OCI-LY1 (cell line): Measurements from ENCODE around the gene ZBTB7C.

ENCODE experiments used
- H2AFZ ChIP-seq: fragments of 200-600 bp; sonication (generic), shearing (Covaris generic); 2 replicates; pipeline ENCODE4 v1.6.0; 2014; ENCODE audit warnings: antibody characterized with exemption, mild to moderate bottlenecking, low read length
- H3F3A ChIP-seq: fragments of 200-600 bp; sonication (generic), shearing (Covaris generic); 2 replicates; pipeline ENCODE4 v1.6.0; 2014; ENCODE audit warnings: mild to moderate bottlenecking, antibody characterized with exemption, low read length, moderate library complexity; ENCODE audit not compliant: insufficient read depth
- H3K27ac ChIP-seq: fragments of 200-600 bp; sonication (generic); 2 replicates; pipeline ENCODE4 v1.5.1; 2014; ENCODE audit warnings: low read length, mixed run types, mild to moderate bottlenecking, low read depth; ENCODE audit not compliant: poor library complexity, severe bottlenecking
- H3K27me3 ChIP-seq: fragments of 200-600 bp; sonication (generic); 2 replicates; pipeline ENCODE4 v1.6.0; 2014; ENCODE audit warnings: antibody characterized with exemption, mild to moderate bottlenecking, low read length, moderate library complexity; ENCODE audit not compliant: insufficient read depth
- H3K36me3 ChIP-seq: fragments of 200-600 bp; sonication (generic); 2 replicates; pipeline ENCODE4 v1.6.1; 2014; ENCODE audit warnings: mild to moderate bottlenecking, antibody characterized with exemption, low read length, moderate library complexity, mixed read lengths; ENCODE audit not compliant: insufficient read depth
- H3K4me1 ChIP-seq: fragments of 200-600 bp; sonication (generic); 2 replicates; pipeline ENCODE4 v1.5.1; 2014; ENCODE audit warnings: mild to moderate bottlenecking, low read length, moderate library complexity; ENCODE audit not compliant: insufficient read depth, severe bottlenecking
- H3K4me2 ChIP-seq: fragments of 200-600 bp; sonication (generic), shearing (Covaris generic); 2 replicates; pipeline ENCODE4 v1.6.1; 2014; ENCODE audit warnings: low read length
- H3K4me3 ChIP-seq: fragments of 200-600 bp; sonication (generic); 2 replicates; pipeline ENCODE4 v1.5.1; 2014; ENCODE audit warnings: low read length, low read depth, mild to moderate bottlenecking, mixed read lengths; ENCODE audit not compliant: poor library complexity, severe bottlenecking
- H3K79me2 ChIP-seq: fragments of 200-600 bp; shearing (Covaris generic); 2 replicates; pipeline ENCODE4 v1.6.1; 2016; ENCODE audit warnings: mixed run types, low read length, mixed read lengths; ENCODE audit not compliant: insufficient read depth
- H3K9ac ChIP-seq: fragments of 200-600 bp; sonication (generic), shearing (Covaris generic); 2 replicates; pipeline ENCODE4 v1.6.1; 2014; ENCODE audit warnings: mild to moderate bottlenecking, low read length, mixed read lengths
- H3K9me2 ChIP-seq: fragments of 200-600 bp; sonication (generic), shearing (Covaris generic); 2 replicates; pipeline ENCODE4 v1.6.1; 2014; ENCODE audit warnings: low read depth, mild to moderate bottlenecking, low read length, mixed read lengths
- H3K9me3 ChIP-seq: fragments of 200-600 bp; shearing (Covaris generic); 2 replicates; pipeline ENCODE4 v1.6.1; 2014; ENCODE audit warnings: low read length, mixed read lengths
- H4K20me1 ChIP-seq: fragments of 200-600 bp; sonication (generic), shearing (Covaris generic); 2 replicates; pipeline ENCODE4 v1.6.0; 2016; ENCODE audit warnings: mild to moderate bottlenecking, low read length; ENCODE audit not compliant: insufficient read depth
- EZH2 ChIP-seq: fragments of 200-600 bp; sonication (generic), shearing (Covaris generic); IDR thresholded peaks from 2 replicates; pipeline ENCODE4 v1.8.0; 2017; ENCODE audit warnings: borderline replicate concordance, mixed run types, mild to moderate bottlenecking, antibody characterized with exemption, low read length, moderate library complexity, mixed read lengths
- TF ChIP-seq, protein P1 (sequence below): fragments of 200-600 bp; sonication (generic), shearing (Covaris generic); IDR thresholded peaks from 2 replicates; pipeline ENCODE4 v1.5.1; 2017; ENCODE audit warnings: mild to moderate bottlenecking, antibody characterized with exemption, low read length, moderate library complexity, mixed read lengths

ZBTB7C gene

DNA sequence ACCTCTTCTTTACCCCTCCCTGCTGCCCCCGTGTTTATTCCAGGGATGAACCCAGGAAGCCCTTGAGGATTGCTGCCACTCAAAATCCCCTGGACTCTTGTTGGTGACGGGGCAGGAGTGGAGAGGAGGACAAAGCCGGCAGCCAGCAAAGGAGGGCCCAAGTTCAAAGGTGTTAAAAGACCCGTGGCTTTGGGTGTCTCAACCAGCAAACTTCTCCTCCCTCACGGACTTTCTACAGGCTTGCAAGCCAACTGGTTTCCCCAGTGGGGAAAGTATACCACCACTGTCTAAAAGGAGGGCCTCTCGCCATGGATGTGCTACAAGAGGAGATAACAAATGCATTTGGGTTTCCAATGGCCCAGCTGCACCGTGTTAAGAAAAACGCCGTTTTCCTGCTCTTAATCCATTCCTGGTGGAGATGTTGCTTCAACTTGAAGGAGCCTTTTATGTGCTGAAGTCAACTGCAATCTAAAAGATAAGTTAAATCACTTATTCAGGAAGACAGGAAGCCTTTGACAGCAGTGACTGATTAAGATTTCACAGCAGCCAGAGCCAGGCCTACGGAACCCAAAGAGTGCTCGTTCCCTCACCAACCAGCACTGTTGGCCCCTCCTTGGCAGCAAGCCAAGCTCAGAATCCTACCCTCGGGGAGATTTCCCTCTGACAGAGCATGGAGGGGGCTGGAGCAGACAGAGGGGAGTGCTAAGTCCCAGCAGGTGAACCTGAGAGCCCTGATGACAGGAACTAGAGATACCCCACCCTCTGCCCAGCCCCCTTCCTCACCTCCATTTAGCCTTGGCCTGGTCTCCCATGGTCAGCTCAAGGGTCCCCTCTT lies 57.8 kb downstream of the ZBTB7C start:
- Histone ChIP-seq H3K79me2 (no peaks in the 10 kb centered on the region), H3K36me3 (no peaks in the 10 kb centered on the region), H3K4me1 (no peaks in the 10 kb centered on the region), H3K9me2 (no peaks in the 10 kb centered on the region), H2AFZ (no peak overlapping the region), H3K9me3 (no peaks in the 10 kb centered on the region), H3K4me2 (no peak overlapping the region), H3K9ac (no peak overlapping the region), H3F3A (no peaks in the 10 kb centered on the region), H3K27ac (no peak overlapping the region), H3K4me3 (no peak overlapping the region), H4K20me1 (no peaks in the 10 kb centered on the region), H3K27me3 (no peaks in the 10 kb centered on the region)
- TF ChIP-seq, protein P1, sequence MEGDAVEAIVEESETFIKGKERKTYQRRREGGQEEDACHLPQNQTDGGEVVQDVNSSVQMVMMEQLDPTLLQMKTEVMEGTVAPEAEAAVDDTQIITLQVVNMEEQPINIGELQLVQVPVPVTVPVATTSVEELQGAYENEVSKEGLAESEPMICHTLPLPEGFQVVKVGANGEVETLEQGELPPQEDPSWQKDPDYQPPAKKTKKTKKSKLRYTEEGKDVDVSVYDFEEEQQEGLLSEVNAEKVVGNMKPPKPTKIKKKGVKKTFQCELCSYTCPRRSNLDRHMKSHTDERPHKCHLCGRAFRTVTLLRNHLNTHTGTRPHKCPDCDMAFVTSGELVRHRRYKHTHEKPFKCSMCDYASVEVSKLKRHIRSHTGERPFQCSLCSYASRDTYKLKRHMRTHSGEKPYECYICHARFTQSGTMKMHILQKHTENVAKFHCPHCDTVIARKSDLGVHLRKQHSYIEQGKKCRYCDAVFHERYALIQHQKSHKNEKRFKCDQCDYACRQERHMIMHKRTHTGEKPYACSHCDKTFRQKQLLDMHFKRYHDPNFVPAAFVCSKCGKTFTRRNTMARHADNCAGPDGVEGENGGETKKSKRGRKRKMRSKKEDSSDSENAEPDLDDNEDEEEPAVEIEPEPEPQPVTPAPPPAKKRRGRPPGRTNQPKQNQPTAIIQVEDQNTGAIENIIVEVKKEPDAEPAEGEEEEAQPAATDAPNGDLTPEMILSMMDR: no peak
- TF ChIP-seq EZH2: no peak

DNA sequence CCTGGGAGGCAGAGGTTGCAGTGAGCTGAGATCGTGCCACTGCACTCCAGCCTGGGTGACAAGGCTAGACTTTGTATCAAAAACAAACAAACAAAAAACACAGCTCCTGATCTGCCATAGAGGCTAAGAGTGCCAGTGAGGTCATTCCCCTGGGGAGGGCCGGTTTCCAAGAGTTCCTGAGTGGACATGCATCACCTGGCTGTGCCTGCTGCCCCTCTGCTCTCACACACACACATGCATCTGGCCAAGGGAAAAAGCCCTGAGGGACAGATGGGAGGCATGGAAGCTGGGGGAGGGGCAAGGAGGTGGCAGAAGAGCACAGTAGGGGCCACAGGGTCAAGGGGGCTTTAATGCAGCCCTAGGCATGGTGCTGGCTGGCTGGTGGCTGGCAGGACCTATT lies 60.4 kb downstream of the ZBTB7C start:
- Histone ChIP-seq H3K9ac (no peak overlapping the region), H3K4me2 (no peak overlapping the region), H3K4me1 (no peaks in the 10 kb centered on the region), H4K20me1 (no peaks in the 10 kb centered on the region), H3K36me3 (no peaks in the 10 kb centered on the region), H3K27me3 (no peaks in the 10 kb centered on the region), H3K9me2 (no peaks in the 10 kb centered on the region), H2AFZ (no peak overlapping the region), H3F3A (no peaks in the 10 kb centered on the region), H3K4me3 (no peak overlapping the region), H3K79me2 (no peaks in the 10 kb centered on the region), H3K9me3 (no peaks in the 10 kb centered on the region), H3K27ac (no peak overlapping the region)
- TF ChIP-seq, protein P1: no peak
- no peak for TF ChIP-seq EZH2

DNA sequence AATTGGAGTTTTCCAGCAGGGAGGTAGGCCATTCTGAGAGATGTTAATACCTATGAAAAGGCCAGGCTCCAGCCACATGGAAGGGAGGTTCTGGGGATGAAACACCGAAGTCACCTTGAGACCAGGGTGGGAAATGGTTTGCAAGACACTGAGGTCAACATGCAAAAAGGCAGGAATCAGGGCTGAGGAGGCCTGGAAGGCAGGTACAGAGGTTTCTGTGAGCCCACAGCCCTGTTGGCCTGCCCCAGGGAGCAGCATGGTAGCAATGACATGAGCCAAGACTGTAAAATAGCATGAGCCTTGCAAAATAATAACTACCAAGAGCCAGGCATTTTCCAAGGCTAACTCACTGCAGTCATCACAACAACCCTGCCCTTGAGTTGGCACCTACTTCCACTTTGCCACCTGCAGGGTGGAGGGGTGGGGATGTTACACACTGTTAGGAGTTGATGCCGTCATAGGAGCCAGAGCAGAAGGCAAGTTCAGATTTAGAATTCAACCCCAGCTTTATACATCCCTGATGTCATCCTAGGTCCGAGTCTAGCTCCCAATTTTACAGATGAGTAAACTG lies 61.3 kb downstream of the ZBTB7C start:
- no peaks in the 10 kb centered on the region for H3K27me3 ChIP-seq
- H3K79me2 ChIP-seq: no peaks in the 10 kb centered on the region
- H3K4me3 ChIP-seq: no peak overlapping the region
- no peak for TF ChIP-seq EZH2
- TF ChIP-seq, protein P1: no peak
- no peaks in the 10 kb centered on the region for H3K9me2 ChIP-seq
- H4K20me1 ChIP-seq: no peaks in the 10 kb centered on the region
- H3K36me3 ChIP-seq: no peaks in the 10 kb centered on the region
- no peak overlapping the region for H3K4me2 ChIP-seq
- no peak overlapping the region for H3K27ac ChIP-seq
- no peaks in the 10 kb centered on the region for H3F3A ChIP-seq
- H3K4me1 ChIP-seq: no peaks in the 10 kb centered on the region
- H2AFZ ChIP-seq: no peak overlapping the region
- no peak overlapping the region for H3K9ac ChIP-seq
- H3K9me3 ChIP-seq: no peaks in the 10 kb centered on the region
